ENCODE measurements around the gene SNRPA. TPM values are rescaled to one million over a fixed set of nuclear protein-coding genes. Genes with fewer than 3 reads are reported as not detected.
"Not testable (repeated sequence)": the region's sequence is repeated elsewhere in the genome, so short reads cannot be mapped to it uniquely, and the experiment has no call there.

Gene SNRPA
- polyA plus RNA-seq, 1 donor: 75.2 TPM

GRCh38 chr19:40802300-40803169 lies 51.5 kb downstream of the SNRPA start:
- DNase-seq: no peak

GRCh38 chr19:40803170-40803856 lies 52.3 kb downstream of the SNRPA start:
- DNase-seq: no peak

- no peak for DNase-seq
Observed at GRCh38 chr19:40803857-40804782, 53.1 kb downstream of the SNRPA start.

GRCh38 chr19:40804783-40805242 lies 53.8 kb downstream of the SNRPA start:
- no peak for DNase-seq

DNA sequence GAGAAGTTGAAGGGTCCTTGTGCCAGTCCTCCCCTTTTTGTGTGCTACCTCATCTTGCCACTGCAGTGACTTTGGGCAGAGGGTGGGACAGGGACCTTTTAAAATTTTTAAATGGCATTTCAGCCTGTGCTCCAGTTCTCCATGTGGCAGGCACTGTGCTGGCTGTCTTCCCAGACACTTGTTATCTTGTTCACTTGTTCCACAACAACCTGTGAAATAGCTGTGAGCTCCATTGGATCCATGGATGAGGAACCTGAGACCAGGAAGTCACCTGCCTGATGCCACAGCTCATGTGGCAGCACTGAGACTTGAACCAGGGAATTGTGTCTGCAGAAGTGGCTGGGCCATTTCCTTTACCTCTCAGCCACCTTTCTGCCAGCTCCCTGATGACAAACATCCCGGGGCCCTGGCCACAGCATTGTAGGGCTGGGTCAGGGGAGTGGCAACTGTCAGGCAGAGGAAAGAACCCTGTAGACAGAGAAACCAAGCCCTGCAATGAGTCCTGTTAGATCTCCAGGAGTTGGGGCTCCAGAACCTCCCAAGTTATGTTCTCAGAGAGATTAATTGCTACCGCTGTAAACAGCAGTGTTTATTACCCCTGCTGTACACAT lies 54.4 kb downstream of the SNRPA start:
- no peak for DNase-seq

GRCh38 chr19:40806423-40807146 lies 55.6 kb downstream of the SNRPA start:
- peak; percentile 86 for DNase-seq

GRCh38 chr19:40807147-40808020 lies 56.4 kb downstream of the SNRPA start:
- no peak for DNase-seq

DNA sequence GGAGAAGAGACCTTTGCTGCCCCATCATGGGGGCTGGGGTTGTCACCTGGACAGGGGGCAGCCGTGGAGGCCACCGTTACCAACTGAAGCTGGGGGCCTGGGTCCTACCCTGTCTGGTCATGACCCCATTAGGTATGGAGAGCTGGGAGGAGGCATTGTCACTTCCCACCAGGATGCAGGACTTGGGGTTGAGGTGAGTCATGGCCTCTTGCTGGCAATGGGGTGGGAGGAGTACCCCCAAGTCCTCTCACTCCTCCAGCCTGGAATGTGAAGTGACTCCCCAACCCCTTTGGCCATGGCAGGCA lies 57.0 kb downstream of the SNRPA start:
- no peak for DNase-seq

DNA sequence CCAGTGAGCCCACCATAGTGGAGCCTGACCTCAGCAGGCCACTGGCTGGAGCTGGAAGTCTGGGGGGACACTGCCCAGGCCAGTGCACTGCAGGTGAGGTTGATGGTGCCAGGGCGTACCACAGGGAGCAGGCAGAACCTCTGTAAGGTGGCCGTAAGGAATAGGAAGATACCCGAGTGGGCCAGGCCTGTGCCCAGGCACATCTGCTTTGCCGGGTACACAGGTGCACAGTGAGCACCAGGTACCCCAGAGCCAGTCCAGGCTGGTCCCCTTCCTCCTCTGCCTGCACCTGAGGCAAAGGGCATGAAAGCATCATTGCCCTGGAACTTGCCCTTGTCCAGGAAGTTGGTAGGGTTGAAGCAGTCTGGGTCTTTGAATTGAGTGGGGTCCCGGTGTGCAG lies 57.5 kb downstream of the SNRPA start:
- DNase-seq: no peak

GRCh38 chr19:40809358-40810086 lies 58.5 kb downstream of the SNRPA start:
- no peak for DNase-seq

DNA sequence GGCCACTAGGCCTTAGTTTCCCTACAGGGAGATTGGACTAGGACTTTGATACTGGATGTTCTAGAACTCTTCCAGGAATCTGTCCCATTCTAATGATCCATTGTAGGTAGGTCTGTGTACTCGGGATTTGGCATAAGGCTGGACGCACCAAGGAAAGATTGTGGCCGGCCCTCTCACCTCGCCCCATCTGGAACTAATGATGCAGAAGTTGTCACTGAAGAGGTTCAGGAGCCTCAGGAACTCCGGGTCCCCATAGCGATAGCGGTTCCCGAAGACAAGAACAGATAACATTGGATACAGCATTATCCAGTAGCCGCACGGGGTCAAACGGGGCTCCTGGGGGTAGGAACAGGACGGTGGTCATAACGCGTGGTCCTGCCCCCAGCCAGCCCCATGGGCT lies 59.2 kb downstream of the SNRPA start:
- DNase-seq: no peak

DNA sequence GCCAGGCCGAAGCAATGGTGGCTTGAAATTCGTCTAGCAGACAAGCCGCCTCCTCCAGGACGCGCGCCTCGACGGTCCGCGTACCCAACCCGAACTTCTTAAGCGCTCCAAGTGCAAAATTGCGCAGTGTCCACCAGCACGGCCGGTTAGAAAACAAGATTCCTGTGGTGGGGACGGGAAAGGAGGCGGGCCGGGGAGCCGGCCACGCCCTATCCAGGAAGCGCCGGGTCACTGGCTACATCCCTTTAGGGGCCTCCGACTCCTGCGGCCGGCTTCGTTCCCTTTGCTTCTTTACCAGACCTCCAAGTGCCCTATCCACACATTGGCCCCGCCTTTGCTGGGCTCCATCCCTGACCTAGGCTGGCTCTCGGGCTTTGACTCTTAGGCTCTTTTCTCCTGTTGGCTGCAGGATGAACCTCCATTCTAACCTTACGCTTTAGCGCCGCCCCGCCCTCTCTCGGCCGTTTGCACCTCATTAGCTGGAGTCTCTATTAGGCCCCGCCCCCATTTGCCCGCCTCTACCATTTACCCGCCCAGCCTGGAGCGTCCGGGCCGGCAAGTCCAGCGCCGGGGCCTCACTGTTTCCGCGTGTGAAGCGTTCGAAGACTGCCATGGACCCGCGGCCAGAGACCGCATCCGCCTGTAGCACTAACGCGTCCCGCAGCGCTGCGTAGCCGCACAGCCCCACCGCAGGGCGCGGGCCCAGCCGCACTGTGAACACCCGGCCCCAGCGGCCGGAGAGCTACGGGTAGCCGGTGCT lies 59.8 kb downstream of the SNRPA start:
- peak; percentile 73 for DNase-seq

- DNase-seq: no peak
Observed at GRCh38 chr19:40811478-40812341, 60.7 kb downstream of the SNRPA start.

DNA sequence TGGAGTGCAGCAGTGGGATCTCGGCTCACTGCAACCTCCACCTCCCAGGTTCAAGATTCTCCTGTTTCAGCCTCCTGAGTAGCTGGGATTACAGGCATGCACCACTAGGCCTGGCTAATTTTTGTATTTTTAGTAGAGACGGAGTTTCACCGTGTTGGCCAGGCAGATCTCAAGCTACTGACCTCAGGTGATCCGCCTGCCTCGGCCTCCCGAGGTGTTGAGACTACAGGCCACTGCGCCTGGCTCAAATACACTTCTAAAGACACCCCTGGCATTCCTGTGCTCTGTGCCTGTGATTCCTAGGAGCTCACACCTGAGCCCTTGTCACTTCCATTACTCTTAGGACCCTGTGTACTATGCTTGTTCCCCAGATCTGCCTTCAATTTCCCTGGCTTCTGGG lies 61.6 kb downstream of the SNRPA start:
- not testable (repeated sequence) for DNase-seq

GRCh38 chr19:40813182-40813581 lies 62.2 kb downstream of the SNRPA start:
- DNase-seq: no peak
